Measurements from ENCODE around the gene ABI3. TPM values are rescaled to one million over a fixed set of nuclear protein-coding genes. Genes with fewer than 3 reads are reported as not detected.
A peak's percentile ranks its signal among the peaks of the same experiment; 100 is the strongest.

Gene ABI3
- total and polyA plus RNA-seq, 8 donors = 6.5 to 23.8 (median 9.9) TPM

- peaks cover 0 to 8% of the 10 kb centered on the region in 2 donors for H3K27me3 ChIP-seq
- DNase-seq (no peak), ATAC-seq (no peak)
- H3K4me1 ChIP-seq = no peaks in the 10 kb centered on the region
- H3K9me3 ChIP-seq = no peaks in the 10 kb centered on the region
- H3K4me3 ChIP-seq = no peak overlapping the region
- intact Hi-C loops (cut with DNase I) = no loop called here
- H3K27ac ChIP-seq = no peak overlapping the region
- no peak for TF ChIP-seq CTCF (IDR thresholded peaks at IDR 0.05)
- no peaks in the 10 kb centered on the region for H3K36me3 ChIP-seq
Observed at GRCh38 chr17:49242813-49243212, 32.3 kb downstream of the ABI3 start.

- no peak for DNase-seq
- Histone ChIP-seq H3K4me3 (no peak overlapping the region), H3K36me3 (no peaks in the 10 kb centered on the region), H3K27ac (no peak overlapping the region), H3K9me3 (no peaks in the 10 kb centered on the region), H3K27me3 (peaks cover 0 to 21% of the 10 kb centered on the region in 2 donors), H3K4me1 (no peaks in the 10 kb centered on the region)
- no peak for TF ChIP-seq CTCF (IDR thresholded peaks at IDR 0.05)
- ATAC-seq = no peak
- intact Hi-C loops (cut with DNase I) = no loop called here
Observed at GRCh38 chr17:49244839-49245238, 34.3 kb downstream of the ABI3 start.

GRCh38 chr17:49247944-49248343 lies 37.4 kb downstream of the ABI3 start:
- DNase-seq = no peak

GRCh38 chr17:49249292-49249794 lies 38.8 kb downstream of the ABI3 start:
- H3K27ac ChIP-seq = no peak overlapping the region
- H3K27me3 ChIP-seq = peaks cover 0 to 22% of the 10 kb centered on the region in 2 donors
- peak; percentile 11 for ATAC-seq
- intact Hi-C loops (cut with DNase I) = no loop called here
- H3K36me3 ChIP-seq = no peaks in the 10 kb centered on the region
- peak in 3 of 4 donors; percentile 34 to 79 (median 35) for DNase-seq
- no peaks in the 10 kb centered on the region for H3K9me3 ChIP-seq
- no peak for TF ChIP-seq CTCF (IDR thresholded peaks at IDR 0.05)
- no peak overlapping the region for H3K4me3 ChIP-seq
- peaks cover 0 to 22% of the 10 kb centered on the region in 2 donors for H3K4me1 ChIP-seq

More at GRCh38 chr17:49247944-49248343, 37.4 kb downstream of the ABI3 start:
- Histone ChIP-seq H3K4me3 (no peak overlapping the region), H3K4me1 (peaks cover 0 to 21% of the 10 kb centered on the region in 2 donors), H3K9me3 (no peaks in the 10 kb centered on the region), H3K27me3 (peaks cover 0 to 22% of the 10 kb centered on the region in 2 donors), H3K27ac (no peak overlapping the region), H3K36me3 (no peaks in the 10 kb centered on the region)
- intact Hi-C loops (cut with DNase I) = no loop called here
- TF ChIP-seq CTCF (IDR thresholded peaks at IDR 0.05) = no peak
- no peak for ATAC-seq

GRCh38 chr17:49249890-49250522 lies 39.5 kb downstream of the ABI3 start:
- Histone ChIP-seq H3K27me3 (peaks cover 0 to 22% of the 10 kb centered on the region in 2 donors), H3K4me1 (peaks cover 0 to 25% of the 10 kb centered on the region in 2 donors), H3K27ac (no peak overlapping the region), H3K4me3 (no peak overlapping the region), H3K36me3 (no peaks in the 10 kb centered on the region), H3K9me3 (no peaks in the 10 kb centered on the region)
- TF ChIP-seq CTCF (IDR thresholded peaks at IDR 0.05) = no peak
- intact Hi-C loops (cut with DNase I) = no loop called here
- DNase-seq (no peak), ATAC-seq (no peak)
